BLaER1 treated with 17β-estradiol and CSF1 and Interleukin-3, amounts not matched to agents 10 nM and 100 nM (cell line): ENCODE results near the gene LYRM7.
A peak's percentile ranks its signal among the peaks of the same experiment; 100 is the strongest.

ENCODE experiments used
- H3K27ac ChIP-seq, 11 experiments: shearing (Covaris generic); formaldehyde crosslinking; 2 replicates each; pipeline ENCODE4 v1.8.1; 2022
- H3K27me3 ChIP-seq, 11 experiments: shearing (Covaris generic); formaldehyde crosslinking; 2 replicates each; pipeline ENCODE4 v1.8.1; 2022
- H3K36me3 ChIP-seq, 11 experiments: shearing (Covaris generic); formaldehyde crosslinking; 2 replicates each; pipeline ENCODE4 v1.8.1; 2022
- H3K4me1 ChIP-seq, 10 experiments: shearing (Covaris generic); formaldehyde crosslinking; 2 replicates each; pipeline ENCODE4 v1.8.1; 2022
- H3K4me2 ChIP-seq, 11 experiments: shearing (Covaris generic); formaldehyde crosslinking; 2 replicates each; pipeline ENCODE4 v1.8.1; 2022
- H3K4me3 ChIP-seq, 10 experiments: shearing (Covaris generic); formaldehyde crosslinking; 2 replicates each; pipeline ENCODE4 v1.8.1; 2022
- H3K9ac ChIP-seq, 11 experiments: shearing (Covaris generic); formaldehyde crosslinking; 2 replicates each; pipeline ENCODE4 v1.8.1; 2022
- H3K9me3 ChIP-seq, 11 experiments: shearing (Covaris generic); formaldehyde crosslinking; replicated peaks in 1 of 11; 2 replicates each; pipeline ENCODE4 v1.8.1; 2022
- H4K20me1 ChIP-seq, 11 experiments: shearing (Covaris generic); formaldehyde crosslinking; 2 replicates each; pipeline ENCODE4 v1.8.1; 2022
- Cebpa-rat ChIP-seq, 11 experiments: shearing (Covaris generic); IDR thresholded peaks; 2 replicates each; pipeline ENCODE4 v1.8.1; 2022

The LYRM7 gene

DNA sequence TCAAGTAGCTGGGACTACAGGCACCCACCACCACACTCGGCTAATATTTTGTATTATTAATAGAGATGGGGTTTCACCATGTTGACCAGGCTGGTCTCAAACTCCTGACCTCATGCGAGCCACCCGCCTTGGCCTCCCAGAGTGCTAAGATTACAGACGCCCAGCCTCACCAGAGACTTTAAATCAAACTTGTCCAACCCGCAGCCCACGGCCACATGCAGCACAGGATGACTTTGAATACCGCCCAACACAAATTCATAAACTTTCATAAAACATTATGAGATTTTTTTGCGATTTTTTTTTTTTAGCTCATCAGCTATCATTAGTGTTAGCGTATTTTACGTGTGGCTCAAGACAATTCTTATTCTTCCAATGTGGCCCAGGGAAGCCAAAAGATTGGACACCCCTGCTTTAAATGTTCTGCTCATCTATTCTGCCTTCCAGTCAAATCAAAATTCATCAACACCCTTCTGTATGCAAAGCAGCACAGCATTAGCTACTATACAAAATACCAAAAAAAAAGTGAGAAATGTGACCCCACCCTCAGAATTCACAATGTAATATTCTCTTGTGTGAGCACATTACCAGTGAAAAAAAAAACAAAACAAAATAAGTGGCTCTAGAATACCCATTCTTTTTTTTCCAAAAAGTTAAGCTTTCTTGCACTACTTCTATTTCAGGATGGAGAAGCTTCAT, 50.4 kb downstream of the LYRM7 start:
- Histone ChIP-seq H3K9me3 (0 out of 22 replicates have a peak, but pooled peaks cover 0 to 5% (median 0%) of the 10 kb centered on the region in 11 experiments), H3K4me1 (peaks cover 0 to 42% (median 4%) of the 10 kb centered on the region in 10 experiments; a peak in 10 of 20 replicates), H3K4me2 (no peak overlapping the region), H3K36me3 (no peaks in the 10 kb centered on the region; a peak in 1 of 22 replicates), H3K9ac (no peak overlapping the region), H3K27ac (no peak overlapping the region), H3K27me3 (no peaks in the 10 kb centered on the region), H4K20me1 (no peaks in the 10 kb centered on the region), H3K4me3 (no peak overlapping the region)
- TF ChIP-seq Cebpa-rat (IDR thresholded peaks at IDR 0.05), result no peak

DNA sequence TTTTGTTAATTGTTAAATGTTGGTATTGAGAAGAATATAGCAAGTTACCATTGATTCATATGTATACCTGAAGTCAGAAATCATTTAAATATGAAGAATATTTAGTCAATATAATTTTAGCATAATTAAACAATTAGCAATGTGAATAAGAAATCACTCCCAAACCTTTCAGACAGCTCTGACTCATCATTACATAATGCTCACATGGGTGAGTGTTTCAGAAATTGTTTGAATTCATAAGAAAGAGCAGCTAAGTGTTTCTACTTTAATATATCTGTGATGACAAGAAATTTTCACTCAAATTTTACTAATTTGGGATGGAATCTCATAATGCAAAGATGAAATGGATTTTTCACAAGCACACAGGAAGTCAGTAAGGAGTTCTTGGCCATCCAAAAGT, 51.1 kb downstream of the LYRM7 start:
- Histone ChIP-seq H3K4me3 (no peak overlapping the region), H3K27ac (no peak overlapping the region), H3K4me2 (peak overlapping the region in 1 of 11 experiments; percentile 81; a peak in 1 of 22 replicates), H3K36me3 (no peaks in the 10 kb centered on the region; a peak in 1 of 22 replicates), H3K27me3 (no peaks in the 10 kb centered on the region), H4K20me1 (no peaks in the 10 kb centered on the region), H3K4me1 (peaks cover 0 to 42% (median 4%) of the 10 kb centered on the region in 10 experiments; a peak in 10 of 20 replicates), H3K9ac (no peak overlapping the region), H3K9me3 (0 out of 22 replicates have a peak, but pooled peaks cover 0 to 6% (median 0%) of the 10 kb centered on the region in 11 experiments)
- no peak for TF ChIP-seq Cebpa-rat (IDR thresholded peaks at IDR 0.05)

DNA sequence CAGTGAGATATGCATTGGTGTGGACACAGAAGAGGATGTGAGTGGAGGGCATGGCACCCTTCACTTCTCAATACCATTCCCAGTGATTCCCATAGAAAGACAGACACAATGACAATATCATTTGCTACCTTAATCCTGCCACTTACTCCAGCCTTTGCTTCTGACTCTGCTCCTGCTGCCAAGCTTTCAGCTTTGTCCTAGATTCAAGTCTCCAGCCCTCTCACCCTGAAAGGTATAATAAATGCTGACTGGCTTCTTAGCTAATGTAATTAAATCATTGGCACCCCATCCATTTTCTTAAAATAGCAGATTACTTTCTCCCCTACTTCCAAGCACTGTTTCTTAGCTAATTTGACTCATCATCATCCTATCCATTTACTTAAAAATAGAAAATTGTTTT, 52.0 kb downstream of the LYRM7 start:
- no peaks in the 10 kb centered on the region for H3K27me3 ChIP-seq
- no peak overlapping the region for H3K27ac ChIP-seq
- no peak for TF ChIP-seq Cebpa-rat (IDR thresholded peaks at IDR 0.05)
- H4K20me1 ChIP-seq, result no peaks in the 10 kb centered on the region
- no peak overlapping the region for H3K9ac ChIP-seq
- 0 out of 22 replicates have a peak, but pooled peaks cover 0 to 6% (median 0%) of the 10 kb centered on the region in 11 experiments for H3K9me3 ChIP-seq
- H3K4me2 ChIP-seq, result peak overlapping the region in 3 of 11 experiments; percentile 41 to 81 (median 78); a peak in 6 of 22 replicates
- H3K4me3 ChIP-seq, result no peak overlapping the region
- H3K36me3 ChIP-seq, result no peaks in the 10 kb centered on the region; a peak in 1 of 22 replicates
- peaks cover 0 to 42% (median 4%) of the 10 kb centered on the region in 10 experiments; a peak in 10 of 20 replicates for H3K4me1 ChIP-seq

- Histone ChIP-seq H3K27ac (peak overlapping the region in 3 of 11 experiments; percentile 6 to 54 (median 50); a peak in 3 of 22 replicates), H3K4me1 (peaks cover 0 to 42% (median 9%) of the 10 kb centered on the region in 10 experiments; a peak in 14 of 20 replicates), H3K4me3 (no peak overlapping the region), H3K9me3 (0 out of 22 replicates have a peak, but pooled peaks cover 0 to 6% (median 0%) of the 10 kb centered on the region in 11 experiments), H4K20me1 (no peaks in the 10 kb centered on the region), H3K9ac (no peak overlapping the region), H3K27me3 (no peaks in the 10 kb centered on the region), H3K4me2 (peak overlapping the region in 4 of 11 experiments; percentile 23 to 81 (median 68); a peak in 7 of 22 replicates), H3K36me3 (no peaks in the 10 kb centered on the region; a peak in 1 of 22 replicates)
- no peak for TF ChIP-seq Cebpa-rat (IDR thresholded peaks at IDR 0.05)
These were observed 53.1 kb downstream of the LYRM7 start for GRCh38 chr5:131223751-131224386.

GRCh38 chr5:131224387-131225201, 53.9 kb downstream of the LYRM7 start:
- Histone ChIP-seq H4K20me1 (no peaks in the 10 kb centered on the region), H3K27me3 (no peaks in the 10 kb centered on the region), H3K4me2 (peak overlapping the region in 5 of 11 experiments; percentile 14 to 81 (median 58); a peak in 7 of 22 replicates), H3K27ac (peak overlapping the region in 4 of 11 experiments; percentile 6 to 54 (median 46); a peak in 7 of 22 replicates), H3K9me3 (0 out of 22 replicates have a peak, but pooled peaks cover 0 to 6% (median 0%) of the 10 kb centered on the region in 11 experiments), H3K9ac (no peak overlapping the region; a peak in 1 of 22 replicates), H3K36me3 (no peaks in the 10 kb centered on the region; a peak in 1 of 22 replicates), H3K4me3 (no peak overlapping the region), H3K4me1 (peaks cover 0 to 42% (median 10%) of the 10 kb centered on the region in 10 experiments; a peak in 14 of 20 replicates)
- TF ChIP-seq Cebpa-rat (IDR thresholded peaks at IDR 0.05), result no peak

- Histone ChIP-seq H3K27ac (peak overlapping the region in 3 of 11 experiments; percentile 42 to 54 (median 50); a peak in 5 of 22 replicates), H3K9ac (no peak overlapping the region), H3K9me3 (0 out of 22 replicates have a peak, but pooled peaks cover 0 to 6% (median 0%) of the 10 kb centered on the region in 11 experiments), H3K4me2 (peak overlapping the region in 3 of 11 experiments; percentile 58 to 81 (median 78); a peak in 6 of 22 replicates), H3K36me3 (no peaks in the 10 kb centered on the region; a peak in 1 of 22 replicates), H3K4me1 (peaks cover 0 to 42% (median 10%) of the 10 kb centered on the region in 10 experiments; a peak in 14 of 20 replicates), H3K27me3 (no peaks in the 10 kb centered on the region), H4K20me1 (no peaks in the 10 kb centered on the region), H3K4me3 (no peak overlapping the region)
- no peak for TF ChIP-seq Cebpa-rat (IDR thresholded peaks at IDR 0.05)
These were observed 54.7 kb downstream of the LYRM7 start for GRCh38 chr5:131225282-131225974.

DNA sequence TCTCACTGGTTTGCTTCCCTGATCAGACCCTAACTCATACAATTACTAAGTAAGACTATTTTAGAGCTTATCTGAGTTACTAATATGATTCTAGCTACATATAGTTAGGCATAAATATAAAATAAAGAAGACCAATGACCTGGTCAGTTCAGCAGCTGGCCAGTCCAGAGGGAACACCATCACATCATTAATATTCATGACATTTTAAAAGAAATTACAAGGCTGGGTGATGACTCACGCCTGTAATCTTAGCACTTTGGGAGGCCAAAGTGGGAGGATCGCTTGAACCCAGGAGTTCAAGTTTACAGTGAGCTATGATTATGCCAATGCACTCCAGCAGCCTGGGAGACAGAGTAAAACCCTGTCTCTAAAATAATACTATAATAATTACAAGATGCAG, 56.2 kb downstream of the LYRM7 start:
- H3K9me3 ChIP-seq, result 0 out of 22 replicates have a peak, but pooled peaks cover 0 to 6% (median 0%) of the 10 kb centered on the region in 11 experiments
- H4K20me1 ChIP-seq, result no peaks in the 10 kb centered on the region
- H3K36me3 ChIP-seq, result no peaks in the 10 kb centered on the region; a peak in 1 of 22 replicates
- no peak overlapping the region for H3K4me2 ChIP-seq
- TF ChIP-seq Cebpa-rat (IDR thresholded peaks at IDR 0.05), result no peak
- no peak overlapping the region for H3K4me3 ChIP-seq
- H3K4me1 ChIP-seq, result peaks cover 0 to 42% (median 10%) of the 10 kb centered on the region in 10 experiments; a peak in 14 of 20 replicates
- H3K9ac ChIP-seq, result no peak overlapping the region
- no peaks in the 10 kb centered on the region for H3K27me3 ChIP-seq
- no peak overlapping the region for H3K27ac ChIP-seq

DNA sequence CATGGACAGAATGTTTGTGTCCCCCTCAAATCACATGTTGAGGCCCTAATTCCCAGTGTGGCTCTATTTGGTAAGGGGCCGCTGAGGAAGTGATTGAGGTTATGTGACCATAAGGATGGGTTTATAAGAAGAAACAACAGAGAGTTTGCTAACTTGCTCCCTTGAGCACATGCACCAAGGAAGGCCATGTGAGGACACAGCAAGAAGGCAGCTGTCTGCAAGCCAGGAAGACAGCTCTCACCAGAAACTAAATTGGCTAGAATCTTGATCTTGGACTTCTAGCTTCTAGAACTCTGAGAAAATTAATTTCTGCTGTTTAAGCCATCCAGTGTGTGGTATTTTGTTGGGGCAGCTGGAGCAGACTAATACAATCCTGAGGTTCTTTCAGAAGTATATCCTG, 57.9 kb downstream of the LYRM7 start:
- Histone ChIP-seq H3K4me1 (peaks cover 0 to 25% (median 10%) of the 10 kb centered on the region in 10 experiments; a peak in 14 of 20 replicates), H3K27ac (no peak overlapping the region), H3K9me3 (0 out of 22 replicates have a peak, but pooled peaks cover 0 to 6% (median 0%) of the 10 kb centered on the region in 11 experiments), H3K36me3 (no peaks in the 10 kb centered on the region; a peak in 1 of 22 replicates), H3K9ac (no peak overlapping the region), H3K4me3 (no peak overlapping the region), H3K27me3 (no peaks in the 10 kb centered on the region), H3K4me2 (peak overlapping the region in 4 of 11 experiments; percentile 4 to 45 (median 8); a peak in 3 of 22 replicates), H4K20me1 (no peaks in the 10 kb centered on the region)
- no peak for TF ChIP-seq Cebpa-rat (IDR thresholded peaks at IDR 0.05)
